GM19023 (cell line): ENCODE results near the gene NFAT5.
"Not testable (repeated sequence)": the region's sequence is repeated elsewhere in the genome, so short reads cannot be mapped to it uniquely, and the experiment has no call there.

ENCODE experiments used
- ATAC-seq: cut with Tn5 transposase; IDR thresholded peaks from one replicate; pipeline ENCODE4 v1.9.1; 2021; ENCODE audit warnings: mild to moderate bottlenecking, moderate library complexity; ENCODE audit not compliant: unreplicated experiment

The NFAT5 gene

GRCh38 chr16:69729030-69729429, 163.3 kb downstream of the NFAT5 start:
- not testable (repeated sequence) for ATAC-seq

GRCh38 chr16:69731280-69731679, 165.5 kb downstream of the NFAT5 start:
- not testable (repeated sequence) for ATAC-seq

- ATAC-seq = no peak
These were observed 166.3 kb downstream of the NFAT5 start for GRCh38 chr16:69732101-69732500.

- no peak for ATAC-seq
These were observed 175.8 kb downstream of the NFAT5 start for GRCh38 chr16:69741519-69741918.

- ATAC-seq = no peak
These were observed 176.5 kb downstream of the NFAT5 start for GRCh38 chr16:69741951-69742904.

- ATAC-seq = no peak
These were observed 178.8 kb downstream of the NFAT5 start for GRCh38 chr16:69744363-69745231.

- no peak for ATAC-seq
These were observed 179.5 kb downstream of the NFAT5 start for GRCh38 chr16:69745232-69745612.

GRCh38 chr16:69745959-69746358, 180.2 kb downstream of the NFAT5 start:
- no peak for ATAC-seq

- ATAC-seq = no peak
These were observed 181.3 kb downstream of the NFAT5 start for GRCh38 chr16:69747115-69747514.

- no peak for ATAC-seq
These were observed 183.1 kb downstream of the NFAT5 start for GRCh38 chr16:69748694-69749345.

GRCh38 chr16:69754143-69754468, 188.3 kb downstream of the NFAT5 start:
- ATAC-seq = no peak
